ENCODE results near the gene HOXC4.
"Not testable (repeated sequence)": the region's sequence is repeated elsewhere in the genome, so short reads cannot be mapped to it uniquely, and the experiment has no call there.

Gene HOXC4

GRCh38 chr12:54089465-54089864 is 35.8 kb downstream of the HOXC4 start:
- DNase-seq (ENCODE audit: low read depth, low spot score): not testable (repeated sequence)

GRCh38 chr12:54090312-54090711 is 36.7 kb downstream of the HOXC4 start:
- DNase-seq (ENCODE audit: low read depth, low spot score): not testable (repeated sequence)

DNA sequence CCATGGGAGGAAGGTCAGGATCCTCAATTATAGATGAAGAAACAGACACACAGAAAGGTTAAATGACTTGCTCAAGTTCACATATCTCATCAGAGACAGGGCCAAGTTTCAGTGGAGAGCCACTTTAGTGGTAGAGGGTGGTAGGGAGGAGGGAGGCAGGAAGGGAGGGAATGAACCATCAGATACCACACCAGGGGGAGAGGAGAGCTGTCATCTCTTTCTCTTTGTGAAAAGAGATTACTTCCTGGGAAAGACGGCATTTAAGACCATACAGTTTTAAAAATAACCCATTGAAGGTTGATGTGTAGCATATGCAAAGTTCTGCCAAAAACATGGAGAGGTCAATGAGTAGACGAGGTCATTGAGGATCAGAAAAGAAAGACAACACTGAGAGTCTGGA is 39.3 kb downstream of the HOXC4 start:
- not testable (repeated sequence) for DNase-seq (ENCODE audit: low read depth, low spot score)

DNA sequence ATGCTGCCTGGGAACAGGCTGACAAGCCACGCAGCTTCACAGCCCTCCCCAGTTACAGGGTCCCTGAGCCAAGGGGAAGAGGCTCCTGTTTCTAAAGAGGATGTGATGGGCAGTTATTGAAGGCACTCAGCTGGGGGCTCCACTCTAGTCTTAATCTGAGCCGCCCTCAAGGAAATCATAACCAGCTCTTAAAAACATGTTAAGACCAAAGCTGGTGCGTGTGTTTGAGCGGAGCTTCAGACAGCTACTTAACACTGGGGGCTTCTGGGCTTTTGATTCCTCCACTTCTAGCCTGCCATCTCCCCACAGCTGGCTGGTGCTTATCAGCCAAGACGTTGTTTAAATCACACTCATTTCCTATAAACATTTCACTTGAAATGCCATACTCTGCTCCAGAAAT is 42.3 kb downstream of the HOXC4 start:
- DNase-seq (ENCODE audit: low read depth, low spot score): not testable (repeated sequence)

DNA sequence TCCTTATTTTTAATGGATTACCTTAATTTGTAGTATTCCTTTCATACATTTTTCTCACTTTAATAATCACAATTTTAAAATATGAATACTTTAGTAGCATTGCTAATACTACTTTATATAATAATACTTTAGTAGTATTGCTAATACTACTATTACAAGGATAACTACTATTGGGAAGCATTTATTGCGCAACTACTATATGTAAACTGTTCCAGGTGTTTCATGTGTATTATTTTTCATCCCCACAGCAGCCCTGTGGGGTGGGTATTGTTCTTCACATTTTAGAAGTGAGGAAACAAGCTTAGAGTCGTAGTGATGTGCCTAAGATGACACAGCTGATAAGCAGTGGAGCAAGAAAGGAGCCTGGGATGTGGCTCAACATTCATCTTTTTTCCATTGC is 45.0 kb downstream of the HOXC4 start:
- not testable (repeated sequence) for DNase-seq (ENCODE audit: low read depth, low spot score)

DNA sequence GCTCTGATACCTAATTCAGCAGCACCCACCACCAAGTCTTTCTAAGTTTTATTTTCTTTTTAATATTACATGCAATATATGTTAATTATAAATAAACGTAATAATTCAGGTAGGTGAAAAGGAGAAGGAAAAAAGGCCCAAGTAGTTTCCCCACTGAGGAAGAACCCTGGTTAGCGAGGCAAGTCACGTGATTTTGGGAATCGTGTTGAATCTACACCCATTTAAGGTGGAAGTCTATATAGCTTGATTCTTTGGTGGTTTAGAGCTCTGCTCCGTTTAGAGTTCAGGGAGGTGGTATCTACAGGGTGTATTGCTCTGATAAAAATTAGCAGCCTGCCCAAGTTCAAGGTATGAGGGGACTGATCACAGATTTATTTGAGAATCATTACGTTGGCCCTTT is 47.0 kb downstream of the HOXC4 start:
- not testable (repeated sequence) for DNase-seq (ENCODE audit: low read depth, low spot score)

DNA sequence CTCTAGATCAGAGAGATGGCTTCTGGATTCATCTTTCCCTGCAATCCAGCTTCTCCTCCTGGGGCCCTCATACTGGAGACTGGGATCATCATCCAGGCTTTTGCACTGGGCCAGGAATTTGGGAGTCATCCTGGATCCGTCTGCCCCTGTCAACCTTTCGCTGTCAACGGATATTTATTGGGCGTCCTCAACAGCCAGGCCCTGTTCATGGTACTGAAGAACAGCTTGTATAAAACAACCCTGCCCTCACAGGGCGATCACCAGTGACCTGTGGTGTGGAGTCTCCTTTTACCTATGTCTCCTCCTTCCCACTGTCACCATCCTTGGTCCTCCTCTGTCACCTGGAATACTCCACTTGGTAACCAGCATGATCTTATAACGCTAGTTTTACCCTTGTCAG is 48.6 kb downstream of the HOXC4 start:
- DNase-seq (ENCODE audit: low read depth, low spot score): not testable (repeated sequence)

DNA sequence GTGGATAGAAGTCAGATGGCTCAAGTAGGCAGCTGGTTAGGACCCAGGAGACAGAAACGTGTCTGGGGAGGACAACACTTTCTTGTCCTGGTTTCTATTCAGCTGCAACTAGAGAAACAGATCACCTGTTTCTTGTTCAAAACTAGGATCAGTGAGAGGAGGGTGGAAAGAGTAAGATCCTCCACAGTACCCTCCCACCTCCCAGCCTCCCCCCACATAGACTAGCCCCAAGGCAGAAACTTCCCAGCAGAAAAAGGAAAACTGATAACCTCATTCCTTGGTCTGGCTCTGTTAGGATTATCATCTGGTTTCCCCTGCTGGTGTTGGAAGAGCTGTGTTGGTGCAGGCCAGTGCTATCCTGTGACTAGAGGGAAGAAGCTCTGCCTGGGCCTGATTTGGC is 50.2 kb downstream of the HOXC4 start:
- not testable (repeated sequence) for DNase-seq (ENCODE audit: low read depth, low spot score)

Data from iPS DF 19.7 (cell line).